GM19099 (cell line): ENCODE measurements around the gene WBP1L.

Experiments used
- POLR2A ChIP-seq: IDR thresholded peaks from 3 replicates; pipeline ENCODE4 v1.6.1; 2011; ENCODE audit warnings: low read depth; ENCODE audit not compliant: insufficient read length; ENCODE audit errors: extremely low read depth

Gene WBP1L

DNA sequence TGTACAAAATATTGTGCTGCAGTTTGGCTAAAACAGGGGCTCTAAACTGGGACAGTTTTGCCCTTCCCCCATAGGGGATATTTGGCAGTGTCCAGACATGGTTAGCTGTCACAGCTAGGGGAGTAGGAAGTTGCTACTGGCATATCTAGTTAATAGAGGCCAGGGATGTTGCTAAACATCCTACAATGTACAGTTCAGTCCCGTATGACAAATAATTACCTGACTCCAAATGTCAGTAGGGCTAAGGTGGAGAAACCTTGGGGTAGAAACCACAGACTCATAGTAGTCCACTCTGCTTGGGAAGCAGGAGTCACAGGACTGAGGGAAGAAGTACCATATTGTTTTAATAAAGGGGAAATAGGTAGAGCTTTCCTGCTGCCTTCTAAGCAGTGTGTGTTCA is 39.8 kb downstream of the WBP1L start:
- no peak for TF ChIP-seq POLR2A

DNA sequence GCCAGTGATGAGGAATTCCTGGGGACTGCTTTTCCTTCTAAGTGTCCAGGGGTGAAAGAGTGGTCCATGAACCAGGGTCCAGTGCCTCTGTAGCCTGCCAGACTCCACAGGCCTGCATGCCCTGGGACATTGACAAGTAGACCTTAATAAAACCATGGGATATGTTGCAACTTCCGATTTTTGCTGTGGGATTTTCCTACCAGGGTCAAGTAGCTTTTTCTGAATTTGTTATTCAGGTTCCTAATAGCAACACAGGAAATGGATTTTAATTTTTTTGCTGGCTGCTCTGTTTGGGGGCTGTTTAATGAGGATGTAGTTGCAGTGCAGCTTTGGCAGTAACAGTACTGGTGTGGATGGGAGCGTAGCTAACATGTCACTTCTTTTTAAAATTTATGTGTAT is 42.1 kb downstream of the WBP1L start:
- TF ChIP-seq POLR2A: no peak

DNA sequence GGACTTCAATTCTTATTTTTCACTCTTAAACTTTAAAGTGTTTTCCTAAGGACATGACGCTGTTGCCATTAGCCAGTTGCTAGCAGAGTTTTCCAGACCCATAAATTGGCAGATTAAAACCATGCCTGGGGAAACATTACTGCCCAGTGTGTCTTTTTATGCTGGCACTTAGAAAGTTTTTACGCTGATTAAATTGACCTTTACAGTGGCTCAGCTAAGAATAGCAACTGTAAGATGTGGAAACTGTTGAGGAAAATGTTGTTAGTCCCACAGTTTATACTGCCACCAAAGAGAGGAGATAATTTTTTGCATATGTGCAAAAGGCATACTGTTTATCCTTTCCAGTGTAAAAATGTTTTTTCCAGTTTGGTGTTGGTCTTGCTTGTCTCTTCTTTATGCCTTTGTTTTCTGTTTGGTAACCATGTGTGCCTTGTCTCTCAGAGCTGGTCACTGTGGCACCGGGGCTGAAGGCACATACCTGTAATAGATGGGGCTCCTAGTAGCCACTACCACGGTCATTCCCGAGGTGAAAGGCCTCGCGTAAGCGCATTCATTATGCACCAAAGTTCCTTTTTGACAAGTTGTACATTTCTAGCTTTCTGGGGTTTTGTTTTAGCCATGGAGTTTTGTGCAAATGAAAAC is 48.1 kb downstream of the WBP1L start:
- no peak for TF ChIP-seq POLR2A

DNA sequence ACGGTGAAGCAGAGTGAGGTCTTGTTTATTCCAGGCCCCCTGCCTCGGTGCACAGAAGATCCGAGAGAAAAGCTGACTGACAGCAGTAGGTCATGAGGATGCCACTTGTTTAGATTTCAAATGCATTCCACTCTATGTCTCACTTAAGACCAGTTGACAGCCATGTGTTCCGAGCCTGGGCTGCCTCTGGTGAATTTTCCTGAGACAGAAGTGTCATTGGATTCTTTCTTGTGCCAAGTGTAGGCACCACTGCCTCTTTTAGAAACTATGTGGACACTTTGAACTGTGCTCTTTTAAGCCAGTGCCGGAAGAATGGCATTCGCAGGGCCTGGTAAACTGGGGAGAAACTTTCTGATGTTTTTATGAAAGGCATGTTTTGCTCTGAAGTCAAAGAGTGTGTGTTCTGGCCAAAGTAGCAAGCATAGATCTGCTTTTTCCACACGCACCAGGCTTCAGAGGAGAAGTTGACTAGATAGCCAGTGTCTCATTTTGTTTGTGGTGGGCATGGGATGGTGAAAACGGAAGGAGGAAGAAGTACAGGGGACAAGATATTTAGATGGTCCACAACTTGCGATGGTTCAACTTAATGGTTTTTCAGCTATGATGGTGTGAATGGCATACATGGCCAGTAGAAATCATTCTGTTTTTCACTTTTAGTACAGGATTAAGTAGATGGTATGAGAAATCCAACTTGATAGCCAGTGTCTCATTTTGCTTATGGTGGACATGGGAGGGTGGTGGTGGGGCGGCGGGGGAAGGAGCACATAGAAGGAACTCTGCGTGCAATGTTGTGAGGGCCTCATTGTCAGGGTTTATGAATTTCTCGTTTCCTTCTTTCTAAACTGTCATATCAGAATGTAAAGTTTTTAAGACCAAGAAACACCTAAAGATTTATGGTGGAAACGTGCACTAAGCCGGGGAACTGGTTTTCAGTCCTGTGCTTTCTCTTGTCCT is 52.0 kb downstream of the WBP1L start:
- TF ChIP-seq POLR2A: no peak

DNA sequence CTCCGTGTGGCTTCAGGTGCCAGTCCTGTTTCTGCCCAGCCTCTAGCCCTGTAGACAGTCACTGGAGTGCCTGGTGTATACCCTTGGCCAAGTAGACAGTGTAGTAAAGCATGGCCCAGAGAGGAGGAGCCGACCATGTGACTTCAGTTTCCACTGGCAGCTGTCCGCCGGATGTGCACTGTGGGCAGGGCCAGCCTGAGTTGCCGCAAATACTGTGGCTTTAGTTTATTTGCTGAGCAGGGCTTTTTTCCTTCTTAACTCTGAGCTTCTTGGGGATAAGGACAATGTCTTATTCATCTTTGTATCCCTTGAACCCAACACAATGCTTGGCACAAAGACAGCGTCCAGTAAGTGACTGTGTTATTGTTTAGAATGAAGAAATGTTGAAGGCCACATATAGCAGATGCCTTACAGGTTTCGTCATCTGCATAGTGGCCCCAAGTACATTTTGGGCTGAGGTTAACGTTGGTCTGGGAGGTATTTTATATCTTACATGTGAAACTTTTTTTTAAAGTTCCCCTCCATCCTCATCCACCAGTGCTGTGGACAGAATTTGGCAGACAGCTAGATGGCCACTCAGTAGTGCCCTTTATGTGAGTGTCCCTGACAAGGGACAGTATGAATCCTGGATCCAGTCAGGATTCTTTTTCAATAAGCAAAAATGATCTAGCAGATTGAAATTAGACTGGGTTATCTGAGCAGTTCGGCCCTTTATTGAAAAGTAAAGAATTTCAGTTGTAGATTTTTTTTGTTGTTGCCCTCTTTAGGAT is 52.8 kb downstream of the WBP1L start:
- TF ChIP-seq POLR2A: no peak

DNA sequence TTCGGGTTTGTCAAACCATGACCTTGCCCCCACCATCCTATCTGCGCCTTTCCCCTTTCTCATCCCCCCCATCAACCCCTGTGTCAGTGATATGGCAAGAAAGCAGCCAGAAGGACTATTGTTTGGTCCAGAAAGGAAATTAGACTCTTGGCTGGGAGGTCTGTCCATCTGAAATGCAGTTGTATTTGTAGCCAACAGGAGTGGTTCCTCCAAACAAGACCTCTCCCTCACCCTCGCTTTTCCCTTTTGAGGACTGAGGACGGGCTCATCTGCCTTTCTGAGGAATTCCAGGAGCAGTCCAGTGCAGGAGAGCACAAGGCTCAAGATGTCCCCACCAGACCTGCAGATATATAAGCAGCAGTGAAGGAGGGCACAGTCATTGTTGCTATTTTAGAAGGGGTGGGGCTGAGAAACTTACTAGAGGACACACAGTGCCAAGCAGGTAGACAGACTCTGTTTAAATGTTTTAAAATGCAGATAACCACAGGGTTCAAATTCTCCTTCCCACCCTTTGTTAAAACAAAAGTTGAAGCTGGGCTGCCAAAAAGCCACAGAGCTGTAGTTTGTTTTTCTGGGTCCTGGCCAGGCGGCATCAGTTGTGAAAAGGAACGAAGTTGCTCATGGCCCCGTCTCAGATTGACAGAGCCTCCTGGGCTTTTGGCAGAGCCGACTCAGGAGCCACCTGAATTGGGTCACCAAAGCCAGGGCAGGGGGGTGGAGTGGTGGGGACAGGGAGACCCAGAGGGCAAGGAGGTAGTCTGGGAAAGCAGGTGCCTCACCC is 56.1 kb downstream of the WBP1L start:
- TF ChIP-seq POLR2A: no peak

DNA sequence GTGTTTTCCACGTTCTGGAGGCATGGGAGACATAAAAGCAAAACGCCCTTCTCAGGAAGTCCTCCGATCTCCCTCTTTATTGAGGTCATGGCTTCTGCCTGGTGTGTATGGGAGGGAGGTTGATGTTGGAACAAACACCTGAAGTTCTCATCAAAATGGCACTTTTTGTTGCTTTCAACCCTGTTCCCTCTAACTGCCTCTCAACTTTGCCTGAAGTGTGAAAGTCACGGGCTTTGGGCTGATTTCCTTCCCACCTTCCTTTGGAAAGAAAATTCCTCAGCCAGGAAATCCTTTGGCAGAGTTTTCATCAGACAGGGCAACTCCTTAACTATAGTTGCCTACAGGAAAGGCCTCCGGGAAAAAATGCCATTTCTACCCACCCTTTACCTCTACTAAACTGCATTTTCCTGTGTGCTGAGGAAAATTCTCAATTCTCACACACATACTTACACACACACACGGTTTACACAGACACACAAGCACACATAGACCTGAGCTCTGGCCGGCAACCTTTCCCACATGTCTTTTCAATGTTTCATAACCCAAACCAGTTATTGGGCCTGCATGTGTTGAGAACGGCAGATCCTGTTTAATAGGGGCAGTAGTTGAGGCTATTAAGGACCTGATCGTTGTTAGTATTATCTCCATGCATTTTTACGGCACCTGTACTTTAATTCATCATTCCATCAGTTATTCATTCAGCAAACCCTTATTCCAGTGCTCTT is 57.0 kb downstream of the WBP1L start:
- no peak for TF ChIP-seq POLR2A

DNA sequence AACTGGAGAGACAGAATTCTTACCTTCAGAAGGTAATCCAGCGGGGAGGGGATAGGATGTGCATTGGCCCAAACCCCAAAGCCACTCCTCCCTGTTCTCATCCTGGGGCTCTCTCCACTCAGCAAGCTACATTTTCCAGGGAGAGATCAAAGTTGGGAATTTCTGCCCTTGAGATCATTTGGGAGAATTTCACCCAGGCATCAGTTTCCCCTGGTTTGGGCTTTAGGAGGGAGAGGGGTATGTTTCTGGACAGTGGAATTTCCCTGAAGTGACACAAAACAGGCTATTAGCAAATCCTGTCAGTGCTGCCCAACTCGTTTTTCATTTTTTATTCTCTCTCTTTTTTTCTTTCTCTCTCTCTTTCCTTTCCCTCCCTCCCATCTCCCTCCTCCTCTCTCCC is 57.7 kb downstream of the WBP1L start:
- TF ChIP-seq POLR2A: no peak

DNA sequence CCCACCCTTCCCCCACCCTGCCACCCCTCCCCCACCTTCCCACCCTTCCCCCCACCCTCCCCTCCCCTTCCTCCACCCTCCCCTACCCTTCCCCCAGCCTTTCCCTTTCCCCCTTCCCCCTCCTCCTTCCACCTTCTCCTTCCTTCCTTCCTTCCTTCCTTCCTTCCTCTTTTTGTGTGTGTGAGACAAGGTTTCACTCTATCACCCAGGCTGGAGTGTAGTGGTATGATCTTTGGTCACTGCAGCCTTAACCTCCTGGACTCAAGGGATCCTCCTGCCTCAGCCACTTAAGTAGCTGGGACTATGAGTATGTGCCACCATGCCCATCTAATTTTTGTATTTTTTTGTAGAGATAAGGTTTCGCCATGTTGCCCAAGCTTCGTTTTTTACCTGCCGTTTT is 58.2 kb downstream of the WBP1L start:
- TF ChIP-seq POLR2A: no peak

DNA sequence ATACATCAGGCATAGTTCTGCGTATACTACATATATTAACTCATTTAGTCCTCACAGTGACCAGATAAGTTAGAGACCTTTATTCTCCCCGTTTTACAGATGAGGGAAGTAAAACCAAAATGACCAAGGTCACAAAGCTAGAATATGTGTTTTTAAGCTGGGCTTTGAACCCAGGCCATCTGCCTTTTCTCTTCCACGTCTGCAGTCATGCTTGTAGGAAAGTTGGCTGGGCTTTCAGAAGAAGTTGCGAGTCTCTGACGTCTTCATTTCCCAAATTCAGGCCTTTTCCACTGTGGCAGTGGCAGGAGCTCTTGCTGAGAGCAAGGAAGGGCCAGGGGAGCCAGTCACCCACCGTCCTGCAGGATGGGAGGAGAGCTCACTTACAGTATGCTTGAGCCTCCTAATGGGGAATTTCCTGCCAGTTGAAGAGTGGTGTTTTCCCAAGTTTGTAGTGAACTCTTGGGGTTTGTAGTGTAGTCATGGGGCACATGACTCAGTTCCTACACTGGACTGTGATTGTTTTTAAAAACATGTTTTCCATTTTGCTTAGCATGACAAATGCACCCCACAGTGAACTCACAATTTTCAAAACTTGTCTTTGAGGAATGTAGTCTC is 59.3 kb downstream of the WBP1L start:
- TF ChIP-seq POLR2A: no peak

DNA sequence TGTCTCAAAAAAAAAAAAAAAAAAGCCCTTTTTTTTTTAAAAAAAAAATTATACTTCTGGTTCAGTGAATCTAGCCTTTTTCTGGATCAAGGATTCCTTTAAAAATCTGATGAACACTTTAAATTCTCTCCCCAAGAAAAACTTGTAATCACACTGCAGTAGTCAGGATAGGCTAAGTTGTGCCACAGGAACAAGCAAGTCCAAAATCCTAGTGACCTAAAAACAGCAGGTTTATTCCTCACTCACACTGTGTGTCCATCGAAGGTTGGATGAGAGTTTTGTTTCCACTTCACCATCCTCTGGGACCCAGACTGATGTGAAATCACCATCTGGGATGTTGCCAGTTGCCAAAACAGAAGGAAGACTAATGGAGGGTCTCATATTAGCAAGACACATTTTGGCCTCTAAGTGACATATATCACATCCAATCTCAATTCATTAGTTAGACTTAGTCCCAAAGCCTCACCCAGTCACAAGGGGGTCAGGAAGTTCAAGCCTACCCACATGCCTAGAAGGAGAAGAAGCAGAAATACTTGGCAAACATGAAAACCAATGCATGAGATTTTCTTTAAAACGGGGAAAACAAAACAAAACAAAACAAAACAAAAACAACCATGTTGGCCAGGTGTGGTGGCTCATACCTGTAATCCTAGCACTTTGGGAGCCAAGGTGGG is 60.8 kb downstream of the WBP1L start:
- TF ChIP-seq POLR2A: no peak

DNA sequence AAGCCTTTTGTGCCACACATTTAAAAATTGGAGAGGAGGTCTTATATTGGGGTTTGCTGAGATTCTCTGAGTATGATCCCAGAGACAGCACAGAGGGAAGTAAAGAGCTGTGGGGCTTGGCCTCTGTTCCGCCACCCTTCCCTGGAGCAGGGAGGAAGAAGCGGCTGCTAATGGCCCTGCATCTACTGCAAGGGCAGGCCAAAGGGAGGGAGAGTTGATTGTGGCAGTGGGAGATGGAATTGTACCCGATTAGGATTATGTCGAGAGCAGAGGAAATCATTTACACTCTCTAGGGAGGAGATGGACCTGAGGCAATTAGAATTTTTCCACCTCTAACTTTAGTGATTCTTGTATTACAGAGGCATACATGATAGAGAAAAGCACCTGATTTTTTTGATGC is 64.6 kb downstream of the WBP1L start:
- TF ChIP-seq POLR2A: no peak

DNA sequence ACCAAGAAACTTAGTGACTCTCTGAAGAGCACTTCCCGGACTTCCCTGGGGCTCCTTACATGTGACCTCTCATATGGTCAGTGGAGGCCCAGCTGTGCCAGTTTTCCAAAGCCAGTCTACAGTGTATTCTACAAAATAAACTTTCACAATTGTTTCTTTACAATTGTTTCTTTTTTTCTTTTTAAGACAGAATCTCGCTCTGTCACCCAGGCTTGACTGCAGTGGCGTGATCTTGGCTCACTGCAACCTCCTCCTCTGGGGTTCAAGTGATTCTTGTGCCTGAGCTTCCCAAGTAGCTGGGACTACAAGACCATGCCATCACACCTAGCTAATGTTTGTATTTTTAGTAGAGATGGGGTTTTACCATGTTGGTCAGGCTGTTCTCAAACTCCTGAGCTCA is 67.6 kb downstream of the WBP1L start:
- no peak for TF ChIP-seq POLR2A
